Measurements from ENCODE around the gene GET4.

GET4 gene

GRCh38 chr7:875476-876076 is 778 bp upstream of the GET4 start:
- TF ChIP-seq CTCF (IDR thresholded peaks at IDR 0.05; ENCODE audit: low read length) = no peak
- no peak for TF ChIP-seq EZH2 (IDR thresholded peaks at IDR 0.05; ENCODE audit: borderline replicate concordance, low read length)
- Histone ChIP-seq H3K4me1 (ENCODE audit: insufficient read depth, low read length, severe bottlenecking) (peaks cover 38% of the 10 kb centered on the region), H3K4me2 (ENCODE audit: low read length) (peak overlapping the region; percentile 49), H4K20me1 (ENCODE audit: insufficient read depth, low read length) (no peaks in the 10 kb centered on the region), H3K36me3 (ENCODE audit: insufficient read depth, low read length) (peaks cover 37% of the 10 kb centered on the region), H3F3A (ENCODE audit: insufficient read depth, low read length) (peaks cover 11% of the 10 kb centered on the region), H2AFZ (ENCODE audit: low read length) (no peak overlapping the region), H3K9me3 (ENCODE audit: low read length) (no peaks in the 10 kb centered on the region), H3K9me2 (ENCODE audit: low read depth, low read length) (no peaks in the 10 kb centered on the region), H3K79me2 (ENCODE audit: insufficient read depth, low read length) (peaks cover 21% of the 10 kb centered on the region), H3K4me3 (ENCODE audit: low read depth, low read length, poor library complexity, severe bottlenecking) (peak overlapping the region; percentile 51), H3K9ac (ENCODE audit: low read length) (peak overlapping the region; percentile 50), H3K27ac (ENCODE audit: low read depth, low read length, poor library complexity, severe bottlenecking) (peak overlapping the region; percentile 69), H3K27me3 (ENCODE audit: insufficient read depth, low read length) (no peaks in the 10 kb centered on the region)

DNA sequence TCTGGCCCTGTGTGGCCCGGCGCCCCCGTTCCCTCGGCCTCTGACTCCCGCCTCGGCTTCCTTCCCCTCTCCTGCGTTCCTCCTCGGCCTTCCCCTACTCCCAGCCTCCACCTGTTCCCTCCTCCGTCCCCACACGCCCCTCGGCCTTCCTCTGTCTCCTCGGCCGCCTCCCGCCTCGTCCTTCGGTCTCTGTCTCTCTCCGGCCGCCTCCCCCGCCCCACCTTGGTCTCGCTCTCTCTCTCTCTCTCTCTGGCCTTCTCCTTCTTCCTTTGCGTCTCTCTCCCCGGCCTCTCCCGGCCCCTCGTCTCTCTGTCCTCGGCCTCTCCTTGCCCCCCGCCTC is 588 bp downstream of the GET4 start:
- peak overlapping the region; percentile 83 for H3K4me2 ChIP-seq (ENCODE audit: low read length)
- H3K27me3 ChIP-seq (ENCODE audit: insufficient read depth, low read length) = no peaks in the 10 kb centered on the region
- H3K4me1 ChIP-seq (ENCODE audit: insufficient read depth, low read length, severe bottlenecking) = peaks cover 38% of the 10 kb centered on the region
- H3K9me3 ChIP-seq (ENCODE audit: low read length) = no peaks in the 10 kb centered on the region
- no peak overlapping the region for H2AFZ ChIP-seq (ENCODE audit: low read length)
- H3K27ac ChIP-seq (ENCODE audit: low read depth, low read length, poor library complexity, severe bottlenecking) = peak overlapping the region; percentile 43
- peaks cover 35% of the 10 kb centered on the region for H3K36me3 ChIP-seq (ENCODE audit: insufficient read depth, low read length)
- H3K9ac ChIP-seq (ENCODE audit: low read length) = peak overlapping the region; percentile 94
- peaks cover 11% of the 10 kb centered on the region for H3F3A ChIP-seq (ENCODE audit: insufficient read depth, low read length)
- H3K4me3 ChIP-seq (ENCODE audit: low read depth, low read length, poor library complexity, severe bottlenecking) = peak overlapping the region; percentile 98
- no peaks in the 10 kb centered on the region for H3K9me2 ChIP-seq (ENCODE audit: low read depth, low read length)
- no peak for TF ChIP-seq CTCF (IDR thresholded peaks at IDR 0.05; ENCODE audit: low read length)
- no peak for TF ChIP-seq EZH2 (IDR thresholded peaks at IDR 0.05; ENCODE audit: borderline replicate concordance, low read length)
- peaks cover 29% of the 10 kb centered on the region for H3K79me2 ChIP-seq (ENCODE audit: insufficient read depth, low read length)
- H4K20me1 ChIP-seq (ENCODE audit: insufficient read depth, low read length) = no peaks in the 10 kb centered on the region

- H3K27me3 ChIP-seq (ENCODE audit: insufficient read depth, low read length) = no peaks in the 10 kb centered on the region
- H3K4me1 ChIP-seq (ENCODE audit: insufficient read depth, low read length, severe bottlenecking) = peaks cover 38% of the 10 kb centered on the region
- H3K9ac ChIP-seq (ENCODE audit: low read length) = peak overlapping the region; percentile 94
- H4K20me1 ChIP-seq (ENCODE audit: insufficient read depth, low read length) = no peaks in the 10 kb centered on the region
- no peaks in the 10 kb centered on the region for H3K9me2 ChIP-seq (ENCODE audit: low read depth, low read length)
- H3K27ac ChIP-seq (ENCODE audit: low read depth, low read length, poor library complexity, severe bottlenecking) = peak overlapping the region; percentile 43
- H2AFZ ChIP-seq (ENCODE audit: low read length) = no peak overlapping the region
- H3K9me3 ChIP-seq (ENCODE audit: low read length) = no peaks in the 10 kb centered on the region
- peaks cover 32% of the 10 kb centered on the region for H3K79me2 ChIP-seq (ENCODE audit: insufficient read depth, low read length)
- H3F3A ChIP-seq (ENCODE audit: insufficient read depth, low read length) = peaks cover 11% of the 10 kb centered on the region
- TF ChIP-seq EZH2 (IDR thresholded peaks at IDR 0.05; ENCODE audit: borderline replicate concordance, low read length) (no peak), CTCF (IDR thresholded peaks at IDR 0.05; ENCODE audit: low read length) (no peak)
- peak overlapping the region; percentile 98 for H3K4me3 ChIP-seq (ENCODE audit: low read depth, low read length, poor library complexity, severe bottlenecking)
- H3K36me3 ChIP-seq (ENCODE audit: insufficient read depth, low read length) = peaks cover 31% of the 10 kb centered on the region
- peak overlapping the region; percentile 83 for H3K4me2 ChIP-seq (ENCODE audit: low read length)
These were observed 1.2 kb downstream of the GET4 start for GRCh38 chr7:877312-878232.

All from OCI-LY1 (cell line).